AG09319 (cell line): ENCODE measurements around the gene FARS2.

Source experiments
- DNase-seq: peaks from one replicate; pipeline ENCODE4 v3.0.0-alpha.2; 2010; ENCODE audit warnings: low read depth; ENCODE audit errors: extremely low read depth
- CTCF ChIP-seq: IDR thresholded peaks from 2 replicates; pipeline ENCODE4 v1.5.1; 2011; ENCODE audit warnings: low read depth, mild to moderate bottlenecking, inconsistent platforms, low read length, moderate library complexity

FARS2 gene

DNA sequence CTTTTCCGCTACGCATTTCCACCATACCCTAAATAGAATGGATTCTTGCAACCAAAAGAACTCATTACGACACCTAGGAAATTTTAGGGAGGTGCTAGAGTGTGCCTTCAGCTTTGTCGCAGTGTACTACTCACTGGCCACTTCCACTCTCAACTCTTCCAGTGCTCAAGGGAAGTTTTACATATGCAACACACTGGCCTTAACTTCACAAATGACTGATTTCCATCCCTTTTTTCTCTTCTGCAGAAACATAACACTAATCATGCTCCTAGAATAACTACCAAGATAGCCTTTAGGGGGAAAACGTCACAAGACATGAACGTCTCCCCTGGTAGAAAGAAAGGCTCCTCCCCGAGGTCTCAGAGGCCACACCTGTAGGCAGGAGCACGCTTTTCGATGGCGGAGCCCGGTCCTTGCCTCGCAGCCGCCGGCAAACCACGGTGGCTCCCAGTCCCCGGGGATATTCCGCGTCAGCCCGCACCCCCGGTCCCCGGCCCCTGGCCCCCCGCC is 1.1 kb upstream of the FARS2 start:
- no peak for DNase-seq
- TF ChIP-seq CTCF, result no peak

DNA sequence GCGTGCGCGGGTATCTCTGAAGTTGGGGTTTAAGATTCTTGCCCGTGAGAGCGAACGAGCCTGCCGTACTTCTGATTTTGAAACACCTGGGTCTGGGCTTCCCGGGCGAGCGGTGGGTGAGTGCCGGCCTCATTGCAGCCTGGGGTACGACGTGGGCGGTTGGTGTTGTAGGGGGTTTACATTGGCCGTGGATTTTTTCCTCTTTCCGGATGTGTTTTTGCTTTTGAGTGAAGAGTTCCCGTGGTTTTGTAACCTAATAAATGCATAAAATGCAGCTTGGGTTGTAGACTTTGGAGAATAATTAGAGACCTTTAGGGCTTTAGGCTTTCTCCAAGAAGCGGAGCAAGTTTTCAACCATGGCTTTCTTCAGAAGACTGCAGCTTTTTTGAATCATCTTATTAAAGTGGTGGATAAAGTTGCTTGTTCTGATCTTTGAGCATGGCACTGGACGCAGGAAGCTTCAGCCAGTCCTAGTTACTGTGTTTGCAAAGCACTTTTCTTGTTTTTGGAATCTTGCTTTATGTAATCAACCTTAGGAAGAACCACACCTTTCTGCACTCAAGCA is 314 bp downstream of the FARS2 start:
- no peak for DNase-seq
- TF ChIP-seq CTCF, result no peak

DNA sequence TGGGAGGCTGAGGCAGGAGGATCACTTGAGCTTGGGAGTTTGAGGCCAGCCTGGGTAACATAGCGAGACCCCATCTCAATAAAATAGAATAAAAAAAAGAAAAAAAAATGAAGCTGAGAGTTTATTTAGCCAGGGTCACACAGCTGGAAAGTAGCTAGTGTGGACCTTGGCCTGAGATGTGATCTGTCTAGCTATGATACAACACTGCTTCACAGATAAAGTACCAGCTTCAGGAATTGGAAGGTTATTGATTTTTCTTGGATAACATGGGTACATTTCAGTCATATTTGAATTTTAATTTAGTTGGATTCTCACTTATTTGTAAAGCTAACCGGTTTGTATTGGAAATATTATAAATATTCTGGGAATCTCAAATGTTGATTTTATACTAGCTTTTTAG is 5.1 kb downstream of the FARS2 start:
- no peak for DNase-seq
- TF ChIP-seq CTCF, result no peak

DNA sequence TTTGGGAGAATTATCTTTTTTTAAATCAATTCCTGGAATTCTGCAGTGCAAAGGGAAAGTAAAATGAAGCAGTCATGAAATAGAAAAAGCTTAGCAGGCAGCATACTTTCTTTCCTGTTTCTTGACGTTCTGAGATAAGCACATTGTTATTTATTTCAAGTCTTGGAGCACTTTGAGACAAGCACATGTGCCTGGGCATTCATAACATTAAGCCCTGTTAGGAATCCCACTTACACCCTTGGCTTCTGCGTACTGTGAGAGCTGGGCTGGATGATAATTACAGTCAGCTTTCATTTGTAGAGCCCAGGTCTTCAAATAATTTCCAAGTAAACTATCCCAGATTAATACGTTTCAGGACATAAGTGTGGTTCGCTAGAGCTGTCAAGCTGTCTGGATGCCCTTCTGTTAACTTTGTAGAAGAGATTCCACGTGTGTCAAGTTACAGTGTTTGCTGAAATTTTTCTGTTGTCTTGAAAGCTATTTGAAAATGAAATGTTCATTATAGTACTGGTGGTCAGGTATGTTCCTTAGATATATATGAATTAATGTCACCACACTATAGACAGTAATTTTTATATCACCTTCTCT is 8.9 kb downstream of the FARS2 start:
- no peak for DNase-seq
- TF ChIP-seq CTCF, result no peak

GRCh38 chr6:5271926-5272325 is 10.6 kb downstream of the FARS2 start:
- no peak for TF ChIP-seq CTCF
- no peak for DNase-seq

DNA sequence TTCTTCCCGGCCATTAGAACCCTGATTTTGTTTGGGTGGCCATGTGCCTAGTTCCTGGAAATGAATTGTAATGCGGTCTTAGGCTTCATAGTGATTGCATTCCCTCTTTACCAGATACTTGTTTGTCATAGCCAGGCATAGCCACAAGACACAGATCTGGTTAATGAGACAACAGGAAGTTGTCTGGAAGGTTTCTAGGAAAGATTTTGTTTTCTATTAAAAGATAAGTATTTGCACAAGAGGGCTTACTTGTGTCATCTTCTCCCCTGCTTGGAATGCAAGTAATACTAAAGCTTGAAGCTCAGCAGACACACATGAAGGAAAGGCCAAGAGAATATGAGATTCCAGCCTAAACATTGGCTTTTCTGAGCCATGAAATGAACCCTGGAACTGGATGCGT is 12.9 kb downstream of the FARS2 start:
- no peak for TF ChIP-seq CTCF
- DNase-seq, result no peak

- no peak for TF ChIP-seq CTCF
- no peak for DNase-seq
These were observed 14.2 kb downstream of the FARS2 start for GRCh38 chr6:5275497-5275896.
